NCI-H2081 (cell line): ENCODE data around the gene UBE2D1.

Experiments
- DNase-seq, 2 experiments: peaks; one replicate each; lab custom pipeline; 2025; lab: John Stamatoyannopoulos, UW

The UBE2D1 gene

GRCh38 chr10:58341422-58341821 lies 6.6 kb downstream of the UBE2D1 start:
- DNase-seq = no peak

GRCh38 chr10:58341947-58342346 lies 7.1 kb downstream of the UBE2D1 start:
- DNase-seq = no peak

GRCh38 chr10:58347967-58348366 lies 13.2 kb downstream of the UBE2D1 start:
- no peak for DNase-seq

GRCh38 chr10:58348571-58349033 lies 13.8 kb downstream of the UBE2D1 start:
- no peak for DNase-seq

DNA sequence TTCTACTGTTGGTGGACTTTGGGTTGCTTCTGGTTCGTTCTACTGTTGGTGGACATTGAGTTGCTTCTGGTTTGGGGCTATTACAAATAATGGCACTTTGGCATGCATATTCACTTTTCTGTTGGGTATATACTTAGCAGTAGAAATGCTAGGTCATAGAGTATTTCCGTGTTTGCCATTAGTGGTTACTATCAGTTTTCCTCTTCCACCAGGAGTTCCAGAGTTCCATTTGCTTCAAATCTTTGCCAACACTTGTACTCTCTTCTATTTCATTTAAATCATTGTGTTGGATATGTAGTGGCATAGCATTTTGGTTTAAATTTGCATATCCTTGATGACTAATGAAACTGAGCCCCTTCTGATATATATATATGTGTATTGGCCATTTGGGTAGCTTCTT lies 15.2 kb downstream of the UBE2D1 start:
- DNase-seq = no peak

- DNase-seq = peak in 1 of 2 experiments; percentile 22
These were observed 16.0 kb downstream of the UBE2D1 start for GRCh38 chr10:58350619-58351323.

GRCh38 chr10:58351616-58352578 lies 17.1 kb downstream of the UBE2D1 start:
- no peak for DNase-seq

- DNase-seq = no peak
These were observed 18.3 kb downstream of the UBE2D1 start for GRCh38 chr10:58352956-58353610.

GRCh38 chr10:58356756-58357155 lies 21.9 kb downstream of the UBE2D1 start:
- DNase-seq = no peak

GRCh38 chr10:58358314-58358933 lies 23.6 kb downstream of the UBE2D1 start:
- DNase-seq = no peak

DNA sequence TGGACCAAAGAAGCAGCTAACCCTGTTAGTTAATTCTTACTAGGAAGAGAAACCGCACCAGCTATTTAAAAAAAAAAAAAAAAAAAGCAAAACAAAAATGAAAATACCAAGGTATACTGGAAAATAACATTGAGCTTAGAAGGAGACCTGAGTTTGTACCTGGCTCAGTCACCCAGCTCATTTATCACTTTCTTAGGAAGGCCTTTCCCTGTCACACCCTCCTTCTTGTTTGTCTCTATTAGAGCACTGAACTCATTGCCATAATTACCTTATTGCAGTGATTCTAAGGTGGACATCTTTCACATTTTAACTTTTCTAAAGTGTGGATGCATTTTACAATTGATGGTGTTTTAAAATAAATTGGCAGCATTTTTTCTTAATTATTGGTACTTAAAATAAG lies 24.1 kb downstream of the UBE2D1 start:
- no peak for DNase-seq

DNA sequence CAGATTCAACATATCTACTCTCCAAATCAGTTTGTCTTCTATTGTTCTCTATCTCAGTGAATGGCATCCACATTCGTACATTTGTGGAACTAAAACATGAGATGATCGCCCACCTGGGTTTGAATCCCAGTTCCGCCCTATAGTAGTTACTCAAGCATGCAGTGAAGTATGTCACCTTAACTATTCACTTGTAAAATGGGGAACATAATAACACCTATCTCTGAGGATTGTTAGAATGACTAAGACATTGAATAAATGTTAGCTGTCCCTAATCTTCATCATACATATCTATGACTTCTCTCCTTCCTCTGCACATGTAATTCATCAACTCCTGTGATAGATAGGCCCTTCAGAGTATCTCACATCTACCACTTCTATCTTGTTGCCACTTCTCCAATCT lies 24.7 kb downstream of the UBE2D1 start:
- no peak for DNase-seq

GRCh38 chr10:58360412-58361004 lies 25.7 kb downstream of the UBE2D1 start:
- no peak for DNase-seq

- no peak for DNase-seq
These were observed 26.5 kb downstream of the UBE2D1 start for GRCh38 chr10:58361353-58361752.

DNA sequence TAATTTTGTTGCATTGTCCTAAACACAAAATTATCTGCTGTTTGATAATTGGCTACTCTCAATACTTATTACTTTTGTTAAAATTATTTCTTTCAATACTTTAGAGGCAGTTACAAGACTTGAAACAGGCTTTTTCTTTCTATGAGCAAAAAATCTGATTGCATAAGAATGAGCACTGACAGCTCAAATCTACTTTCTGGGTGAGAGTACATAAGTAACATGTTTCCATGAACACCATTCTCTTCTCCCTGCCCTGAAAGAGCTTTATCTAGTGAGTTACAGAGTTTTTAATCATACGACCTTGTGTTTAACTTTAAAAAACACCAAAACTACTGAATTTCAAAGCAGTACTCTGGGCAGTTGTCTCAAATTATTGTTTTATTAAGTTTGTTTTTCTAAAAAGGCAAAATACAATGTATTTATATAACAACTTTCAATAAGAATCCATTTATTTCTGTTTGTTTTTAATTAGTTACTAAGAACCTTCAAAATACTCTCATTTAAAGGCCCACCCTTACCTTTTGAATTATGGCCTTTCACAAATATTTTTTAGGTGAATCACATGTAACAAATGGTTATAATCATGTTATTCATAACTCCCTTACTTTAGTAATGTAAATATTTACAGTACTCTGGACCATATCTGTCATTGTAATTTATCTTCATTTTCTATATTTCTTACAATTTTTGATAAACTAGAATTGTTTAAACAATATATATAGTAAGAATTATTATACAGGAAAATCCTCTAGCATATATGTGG lies 27.4 kb downstream of the UBE2D1 start:
- DNase-seq = no peak

GRCh38 chr10:58367069-58367468 lies 32.3 kb downstream of the UBE2D1 start:
- DNase-seq = no peak

- DNase-seq = no peak
These were observed 36.7 kb downstream of the UBE2D1 start for GRCh38 chr10:58371473-58371872.

- DNase-seq = no peak
These were observed 38.0 kb downstream of the UBE2D1 start for GRCh38 chr10:58372607-58373441.

DNA sequence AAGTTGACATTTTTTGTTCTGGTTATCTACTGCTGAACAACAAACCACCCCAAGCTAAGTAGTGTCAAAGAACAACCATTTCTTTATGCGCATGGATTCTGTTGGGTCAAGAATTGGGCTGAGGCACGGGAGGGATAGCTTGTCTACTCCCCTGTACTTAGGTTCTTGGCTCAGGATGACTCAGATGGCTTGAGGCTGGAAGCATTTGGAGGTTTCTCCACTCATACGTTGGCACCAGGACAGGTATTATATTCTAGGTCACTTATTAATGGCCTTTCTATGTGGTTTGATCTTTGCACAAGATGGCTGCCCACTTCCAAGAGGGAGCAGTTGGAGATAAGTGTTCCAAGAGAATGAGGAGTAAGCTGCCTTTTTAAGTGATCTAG lies 38.6 kb downstream of the UBE2D1 start:
- no peak for DNase-seq

DNA sequence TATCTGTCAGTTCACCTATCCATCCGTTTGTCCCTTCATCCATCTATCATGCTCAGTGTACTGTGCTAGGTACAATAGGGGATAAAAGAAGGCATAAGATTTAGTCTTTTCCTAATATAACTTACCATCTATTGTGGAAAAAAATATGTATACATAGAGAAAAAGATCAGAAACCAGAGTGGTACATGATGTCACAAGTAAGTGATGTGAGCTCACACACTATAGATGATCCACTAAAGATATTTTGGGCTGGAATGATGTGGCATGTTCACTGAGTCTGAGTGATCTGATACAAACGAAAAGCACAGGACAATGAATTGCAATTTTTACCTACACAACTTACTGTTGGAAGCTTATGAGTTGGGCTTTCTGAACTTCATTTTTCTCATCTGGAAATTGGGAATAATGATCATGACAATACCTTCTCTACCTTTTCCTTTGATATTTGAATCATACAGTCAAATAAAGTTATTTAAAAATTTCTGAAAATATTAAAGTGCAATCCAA lies 47.7 kb downstream of the UBE2D1 start:
- DNase-seq = no peak
